Body of pancreas (tissue), 4 donors: ENCODE measurements around the gene SLC6A14.

ENCODE experiments used
- POLR2A ChIP-seq, 3 donors: fragments of 450-650 bp; IDR thresholded peaks; one replicate each; pipeline ENCODE4 v1.6.1; 2016; ENCODE audit warnings: antibody characterized with exemption in 3 of 3, mild to moderate bottlenecking in 2 of 3
- TF ChIP-seq, protein P1 (sequence below), 7 experiments: fragments of 450-650 bp in 4 of 7; fragments of 200-600 bp in 3 of 7; sonication (generic) in 3 of 7; IDR thresholded peaks; one replicate each; pipeline ENCODE4 v1.5.1; 2016 to 2019; ENCODE audit warnings: antibody characterized with exemption in 7 of 7

GRCh38 chrX:116409219-116409618, 27.2 kb upstream of the SLC6A14 start:
- TF ChIP-seq, protein P1, sequence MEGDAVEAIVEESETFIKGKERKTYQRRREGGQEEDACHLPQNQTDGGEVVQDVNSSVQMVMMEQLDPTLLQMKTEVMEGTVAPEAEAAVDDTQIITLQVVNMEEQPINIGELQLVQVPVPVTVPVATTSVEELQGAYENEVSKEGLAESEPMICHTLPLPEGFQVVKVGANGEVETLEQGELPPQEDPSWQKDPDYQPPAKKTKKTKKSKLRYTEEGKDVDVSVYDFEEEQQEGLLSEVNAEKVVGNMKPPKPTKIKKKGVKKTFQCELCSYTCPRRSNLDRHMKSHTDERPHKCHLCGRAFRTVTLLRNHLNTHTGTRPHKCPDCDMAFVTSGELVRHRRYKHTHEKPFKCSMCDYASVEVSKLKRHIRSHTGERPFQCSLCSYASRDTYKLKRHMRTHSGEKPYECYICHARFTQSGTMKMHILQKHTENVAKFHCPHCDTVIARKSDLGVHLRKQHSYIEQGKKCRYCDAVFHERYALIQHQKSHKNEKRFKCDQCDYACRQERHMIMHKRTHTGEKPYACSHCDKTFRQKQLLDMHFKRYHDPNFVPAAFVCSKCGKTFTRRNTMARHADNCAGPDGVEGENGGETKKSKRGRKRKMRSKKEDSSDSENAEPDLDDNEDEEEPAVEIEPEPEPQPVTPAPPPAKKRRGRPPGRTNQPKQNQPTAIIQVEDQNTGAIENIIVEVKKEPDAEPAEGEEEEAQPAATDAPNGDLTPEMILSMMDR (IDR thresholded peaks at IDR 0.05): no peak
- TF ChIP-seq POLR2A (IDR thresholded peaks at IDR 0.05): no peak
